Measurements from ENCODE around the gene TRERF1.
"Not testable (repeated sequence)": the region's sequence is repeated elsewhere in the genome, so short reads cannot be mapped to it uniquely, and the experiment has no call there.

Gene TRERF1

DNA sequence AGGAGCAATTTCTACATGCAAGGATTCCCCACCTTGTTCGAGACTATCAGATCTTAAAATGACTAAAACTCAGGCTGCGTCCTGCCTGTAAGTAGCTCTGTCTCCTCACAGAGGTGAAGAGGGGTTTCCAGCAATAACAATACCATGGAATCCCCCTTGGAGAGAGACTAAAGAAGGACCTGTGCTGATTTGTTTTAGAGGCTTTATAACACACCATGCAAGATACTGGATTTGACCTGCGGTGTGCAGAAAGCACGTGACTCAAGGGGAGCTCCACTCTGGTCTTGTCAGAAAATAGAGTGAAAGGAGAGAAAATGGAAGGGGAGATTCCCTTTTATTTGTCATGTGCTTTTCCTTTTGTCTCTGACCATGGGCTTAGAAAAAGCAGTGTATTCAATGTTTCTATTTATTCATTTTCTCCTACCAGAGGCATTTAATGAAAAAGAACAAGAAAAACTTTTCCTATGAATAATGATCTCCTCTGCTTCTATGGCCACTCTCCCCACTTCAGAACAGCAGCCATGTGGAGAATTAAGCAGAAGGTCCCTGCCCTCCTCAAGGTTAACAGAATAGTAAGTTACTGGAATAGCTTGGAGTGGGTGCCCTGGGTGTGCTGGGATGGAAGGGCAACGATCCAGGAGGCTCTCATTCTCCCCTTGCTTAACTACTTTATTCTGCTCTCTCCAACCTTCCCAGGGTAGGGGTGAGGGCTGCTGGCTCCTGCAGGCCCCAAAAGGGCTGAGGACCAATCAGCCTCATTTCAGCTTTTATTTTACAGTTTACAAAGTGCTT is 214.8 kb downstream of the TRERF1 start:
- no peak for DNase-seq

DNA sequence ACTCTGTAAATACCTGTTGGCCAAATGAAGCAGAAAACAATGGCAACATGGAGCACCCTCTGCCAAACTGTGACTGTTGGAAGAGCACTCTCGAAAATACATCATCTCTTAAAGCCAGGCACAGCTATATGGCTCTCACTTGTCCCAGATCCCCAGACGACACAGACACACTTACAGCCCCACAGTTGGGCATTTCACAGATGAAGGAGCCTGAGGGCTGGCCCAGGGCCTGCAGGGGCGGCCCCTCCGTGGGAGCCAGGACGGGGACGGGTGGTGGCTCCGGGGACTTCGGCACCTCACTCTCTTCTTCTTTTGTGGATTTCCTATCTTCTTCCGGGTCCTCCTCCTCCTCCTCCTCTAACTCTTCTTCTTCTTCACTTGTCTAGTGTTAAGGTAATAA is 215.7 kb downstream of the TRERF1 start:
- no peak for DNase-seq

DNA sequence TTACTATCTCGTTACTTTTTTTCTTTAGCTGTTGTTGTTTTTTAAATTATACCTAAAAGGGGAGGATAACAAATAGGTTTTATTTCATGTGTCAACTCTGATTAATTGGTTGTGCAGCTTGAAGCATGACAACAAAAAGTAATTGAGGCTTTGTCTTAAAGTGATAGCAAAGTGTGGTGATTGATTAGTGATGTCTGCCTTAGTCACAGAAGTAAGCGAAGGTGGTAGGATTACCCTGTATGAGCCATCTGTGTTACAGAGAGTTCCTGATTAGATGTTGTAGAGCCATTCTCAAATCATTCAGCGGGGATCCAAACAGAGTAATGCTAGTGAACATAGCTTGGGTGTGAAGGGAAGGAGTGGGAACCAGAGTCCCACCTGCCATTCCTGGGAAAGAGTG is 219.7 kb downstream of the TRERF1 start:
- DNase-seq, result no peak

DNA sequence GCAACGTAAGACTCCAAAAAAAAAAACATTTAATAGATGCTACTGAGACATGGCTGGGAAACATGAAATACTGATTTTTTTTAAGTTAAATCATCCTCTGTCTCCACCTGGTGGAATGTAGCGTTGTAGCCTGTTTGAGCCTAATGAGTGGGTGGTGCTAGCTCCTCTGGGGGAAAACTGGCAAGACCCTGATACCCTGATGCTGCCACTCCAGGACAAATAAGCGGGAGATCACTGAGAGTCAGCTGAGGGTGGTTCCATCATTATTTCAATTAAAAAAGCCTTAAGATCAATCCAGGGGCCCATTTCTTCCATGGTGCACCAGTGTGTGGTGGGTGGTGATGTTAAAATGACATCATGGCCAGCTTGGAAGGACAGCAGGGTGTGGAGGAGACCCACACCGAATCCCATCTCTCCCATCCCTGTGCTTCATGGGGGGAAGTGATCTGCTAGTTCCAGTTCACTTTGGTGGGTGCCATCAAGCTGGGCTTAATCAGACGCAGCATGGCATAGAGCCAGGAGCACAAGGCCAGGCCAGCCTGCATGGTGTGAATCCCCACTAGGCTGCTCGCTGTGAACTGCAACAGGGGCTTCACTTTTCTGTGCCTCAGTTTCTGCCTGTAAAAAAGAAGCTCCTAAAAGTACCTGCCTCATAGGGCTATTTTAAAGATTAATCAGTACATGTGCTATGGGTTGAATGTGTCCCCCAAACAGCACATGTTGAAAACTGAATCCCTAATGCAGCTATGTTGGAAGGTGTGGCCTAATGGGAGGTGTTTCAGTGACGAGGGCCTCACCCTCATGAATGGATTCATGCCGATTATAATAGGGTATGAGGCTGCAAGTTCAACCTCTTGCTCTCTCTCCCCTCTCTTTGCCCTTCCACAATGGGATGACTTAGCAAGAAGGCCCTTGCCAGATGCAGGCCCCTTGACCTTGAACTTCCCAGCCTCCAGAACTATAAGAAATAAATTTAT is 221.1 kb downstream of the TRERF1 start:
- DNase-seq, result no peak

DNA sequence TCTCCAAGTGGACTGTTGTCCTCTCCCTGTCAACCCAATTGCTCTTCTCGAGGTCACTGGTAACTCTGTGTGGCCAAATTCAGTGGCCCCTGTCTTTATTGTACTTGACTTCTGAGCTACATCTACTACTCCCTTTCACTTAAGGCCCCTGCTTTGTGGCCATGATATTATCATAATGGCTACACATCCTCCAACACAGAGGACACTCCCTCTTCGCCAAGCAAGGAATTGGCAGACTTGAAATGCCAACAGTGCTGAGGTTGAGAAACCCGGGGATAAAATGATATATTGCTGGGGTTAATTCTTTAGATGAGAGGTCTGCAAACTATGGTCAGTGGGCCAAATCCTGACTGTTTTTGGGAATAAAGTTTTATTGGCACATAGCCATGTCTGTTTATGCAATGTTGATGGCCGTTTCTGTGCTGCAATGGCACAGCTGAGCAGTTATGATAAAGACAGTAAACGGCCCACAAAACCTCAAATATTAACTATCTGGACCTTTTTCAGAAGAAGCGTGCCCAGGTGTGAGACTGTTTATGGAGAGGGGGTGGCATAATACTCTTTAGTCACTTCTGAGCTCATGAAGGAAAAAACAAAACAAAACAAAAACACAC is 222.1 kb downstream of the TRERF1 start:
- no peak for DNase-seq

DNA sequence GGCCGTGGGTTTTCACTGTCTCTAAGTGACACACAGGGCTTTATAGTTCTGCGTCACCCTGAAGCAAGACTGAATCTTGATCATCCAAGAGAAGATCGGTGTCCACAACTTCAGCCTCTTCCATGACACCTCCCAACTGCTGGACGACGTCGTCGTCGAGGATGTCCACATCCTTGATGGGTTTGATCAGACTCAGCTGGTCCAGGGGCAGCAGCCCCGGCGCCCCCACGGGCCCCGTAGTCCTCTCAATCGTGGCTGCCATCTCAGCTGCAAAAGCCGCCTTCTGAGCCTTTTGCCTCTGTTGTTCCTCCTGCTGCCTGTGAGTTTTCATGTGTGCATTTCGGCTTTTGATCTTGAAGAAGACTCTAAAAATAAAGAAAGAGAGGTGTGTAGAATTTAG is 223.4 kb downstream of the TRERF1 start:
- DNase-seq, result no peak

DNA sequence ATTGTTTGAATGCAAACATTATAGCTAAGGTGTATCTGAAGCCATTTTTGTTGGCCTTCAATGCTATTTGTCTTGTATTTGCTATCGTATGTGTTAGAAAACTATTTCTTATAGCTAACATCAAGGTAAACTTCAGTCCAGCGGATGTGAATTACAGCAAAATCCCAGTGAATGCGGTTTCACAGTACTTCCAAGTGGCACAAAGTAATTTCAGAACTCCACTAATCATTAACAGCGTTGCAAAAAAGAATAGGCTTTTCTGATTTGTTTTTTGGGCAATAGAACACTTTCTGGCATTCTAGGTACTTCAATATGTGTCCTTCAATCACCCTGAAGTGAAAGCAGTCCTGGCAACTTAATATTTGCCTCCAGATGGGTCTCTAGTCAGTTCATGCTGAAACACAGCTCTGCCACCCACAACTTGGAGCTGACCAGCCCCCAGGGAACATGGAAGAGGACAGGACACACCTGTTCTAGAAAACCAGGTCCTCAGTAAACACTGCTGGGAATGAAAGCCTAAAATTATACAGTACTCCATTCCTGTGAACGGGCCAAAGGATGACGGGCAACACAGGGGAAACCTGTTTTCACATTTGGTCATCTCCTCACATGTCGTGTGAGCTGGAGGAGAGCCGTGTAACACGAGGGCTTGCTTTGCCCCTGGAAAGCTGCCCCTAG is 224.4 kb downstream of the TRERF1 start:
- no peak for DNase-seq

DNA sequence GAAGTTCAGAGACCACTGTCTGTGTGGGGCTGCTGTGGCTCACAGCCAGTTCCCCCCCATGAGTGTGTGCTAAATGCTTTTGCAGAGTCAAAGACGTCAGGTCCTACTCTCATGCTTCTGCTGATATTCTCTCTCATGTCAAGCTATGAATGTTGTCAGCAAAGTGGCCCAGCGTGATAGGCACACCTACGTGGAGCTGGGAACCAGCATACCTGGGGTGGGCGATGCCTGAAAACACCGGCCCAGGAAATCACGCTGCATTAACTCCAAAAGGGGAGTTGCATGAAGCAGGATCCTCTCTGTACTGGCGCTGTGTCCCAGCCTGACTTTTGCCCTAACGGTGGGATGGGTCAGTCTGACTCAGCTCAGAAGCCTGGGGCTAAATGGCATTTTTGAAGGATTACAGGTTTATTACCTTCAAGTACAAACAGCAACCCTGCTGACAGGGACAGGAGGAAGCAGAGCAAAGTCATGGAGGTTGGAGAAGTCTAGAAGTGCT is 225.0 kb downstream of the TRERF1 start:
- DNase-seq, result no peak

DNA sequence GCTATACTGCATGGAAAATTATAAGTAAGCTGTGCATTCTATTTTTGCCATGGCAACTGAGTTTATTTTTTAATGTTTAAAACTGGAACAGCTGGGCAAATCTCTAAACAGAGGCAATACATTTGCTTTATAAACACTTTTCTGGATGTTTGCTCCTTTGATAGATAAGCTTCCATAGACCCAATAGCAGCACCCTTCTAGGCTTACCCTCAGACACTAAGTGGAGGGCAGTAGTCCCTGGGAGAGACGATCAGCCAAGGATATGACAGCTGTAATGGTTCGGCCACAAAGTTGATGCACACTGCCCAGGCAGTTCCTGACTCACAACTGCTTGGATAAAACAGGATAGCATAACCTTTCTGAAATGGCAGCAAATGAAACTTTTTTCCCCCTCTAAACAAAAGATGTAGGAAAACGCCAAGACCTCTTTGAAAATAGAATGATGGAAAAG is 225.5 kb downstream of the TRERF1 start:
- no peak for DNase-seq

DNA sequence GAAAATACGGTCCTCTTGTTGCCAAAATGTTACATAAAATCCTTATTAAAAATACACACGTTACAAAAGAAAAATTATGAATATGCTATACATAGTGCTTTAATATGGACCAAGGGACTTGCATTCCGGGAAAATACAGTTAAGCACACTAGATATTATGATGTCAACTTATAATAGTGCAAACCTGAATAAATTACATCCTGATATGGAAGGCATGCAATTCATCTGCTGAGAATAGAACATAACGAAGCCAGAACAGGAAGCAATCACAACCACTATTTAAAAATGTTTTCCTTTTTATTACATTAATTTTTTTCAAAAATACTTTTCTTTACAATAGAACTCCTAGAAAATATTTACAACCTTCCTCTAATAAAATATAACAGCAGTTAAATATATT is 226.3 kb downstream of the TRERF1 start:
- DNase-seq, result no peak

DNA sequence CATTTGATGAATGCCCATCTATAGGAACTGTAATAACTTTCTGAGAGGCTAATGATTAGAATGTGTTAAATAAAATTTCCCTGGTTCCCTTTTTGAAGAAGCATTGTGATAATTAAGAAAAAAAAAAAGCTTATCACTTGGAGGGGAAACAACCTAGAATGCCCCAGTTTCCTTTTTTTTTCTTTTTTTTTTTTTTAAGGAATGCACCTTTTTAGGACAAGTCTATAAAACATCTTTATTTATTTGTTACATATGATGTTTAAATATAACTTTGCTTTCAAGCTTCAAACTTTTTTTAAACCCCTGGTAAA is 226.7 kb downstream of the TRERF1 start:
- DNase-seq, result no peak

DNA sequence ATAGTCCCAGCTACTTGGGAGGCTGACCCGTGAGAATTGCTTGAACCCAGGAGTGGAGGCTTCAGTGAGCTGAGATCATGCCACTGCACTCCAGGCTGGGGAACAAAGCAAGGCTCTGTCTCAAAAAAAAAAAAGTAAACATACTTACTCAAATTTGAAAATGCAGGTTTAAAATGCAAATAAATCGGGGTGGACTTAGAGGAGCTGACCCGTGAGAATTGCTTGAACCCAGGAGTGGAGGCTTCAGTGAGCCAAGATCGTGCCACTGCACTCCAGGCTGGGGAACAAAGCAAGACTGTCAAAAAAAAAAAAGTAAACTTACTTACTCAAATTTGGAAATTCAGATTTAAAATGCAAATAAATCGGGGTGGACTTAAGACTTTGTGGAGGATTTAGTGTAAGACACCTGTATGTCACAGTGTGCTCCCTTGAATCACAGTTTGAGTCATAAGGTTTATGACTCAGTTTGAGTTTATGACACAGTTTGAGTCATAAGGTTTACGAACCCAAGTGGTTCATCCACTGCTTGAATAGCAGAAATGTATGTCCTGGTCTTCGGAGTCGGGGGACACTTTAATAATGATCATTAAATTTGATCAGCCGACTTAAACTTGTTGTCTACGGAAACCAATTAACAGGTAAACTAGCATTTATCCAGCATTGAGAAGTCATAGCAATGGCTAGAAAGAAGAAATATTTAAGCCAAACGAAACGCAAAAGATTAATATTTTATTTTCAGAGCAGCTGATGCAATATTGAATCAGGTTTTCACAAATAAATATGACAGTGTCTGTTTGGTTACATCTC is 227.3 kb downstream of the TRERF1 start:
- DNase-seq, result no peak

DNA sequence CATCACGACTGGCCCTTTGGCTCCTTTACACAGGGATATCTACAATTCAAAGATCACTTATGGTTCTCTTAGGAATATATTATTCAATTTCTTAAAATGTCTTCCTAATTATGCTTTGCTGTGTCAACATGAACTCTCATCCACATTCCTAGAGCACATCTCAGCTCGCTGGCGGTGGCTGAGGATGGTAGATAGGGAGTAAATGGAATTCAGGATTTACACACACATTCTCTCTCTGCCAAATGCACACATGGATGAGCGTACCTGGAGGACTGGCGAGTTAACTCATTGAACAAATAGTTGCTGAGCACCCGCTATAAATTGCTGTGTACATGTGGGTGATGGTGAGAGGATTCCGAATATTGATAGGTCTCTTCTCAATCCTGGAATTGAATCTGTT is 229.3 kb downstream of the TRERF1 start:
- DNase-seq, result no peak

DNA sequence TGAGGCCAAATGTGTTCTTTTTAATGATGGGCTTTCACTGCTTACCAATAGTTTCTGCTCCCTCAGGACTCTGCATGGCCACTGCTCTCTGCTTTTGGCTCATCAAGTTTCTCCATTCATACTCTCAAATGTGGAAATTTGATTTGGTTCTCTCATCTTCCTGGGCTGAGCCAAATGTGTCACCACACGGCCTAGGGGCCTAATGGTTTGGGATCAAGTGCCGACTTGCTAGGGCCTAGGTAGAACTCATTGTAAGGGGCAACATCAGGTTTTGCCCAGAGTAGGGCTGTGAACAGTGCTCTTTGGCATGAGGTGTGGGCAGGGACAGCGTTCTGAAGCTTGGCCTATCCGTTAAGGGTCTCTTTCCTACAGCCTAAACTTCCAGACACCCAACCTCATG is 230.2 kb downstream of the TRERF1 start:
- DNase-seq, result no peak

DNA sequence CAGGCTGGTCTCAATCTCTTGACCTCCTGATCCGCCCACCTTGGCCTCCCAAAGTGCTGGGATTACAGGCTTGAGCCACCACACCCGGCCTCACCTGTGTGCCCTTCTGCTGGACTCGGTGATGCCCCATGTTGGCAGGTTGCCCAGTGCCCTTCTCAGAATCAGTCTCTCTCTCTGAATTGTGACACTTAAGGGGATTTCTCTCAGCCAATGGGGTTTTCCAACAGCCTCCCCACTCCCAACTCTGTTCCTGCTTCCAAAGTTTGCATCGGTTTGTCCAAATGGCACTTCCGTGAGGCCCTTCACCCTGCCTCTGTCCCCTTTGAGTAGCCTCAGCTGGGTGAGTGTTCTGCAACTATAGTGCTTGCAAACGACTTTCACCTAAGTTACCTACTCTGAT is 230.9 kb downstream of the TRERF1 start:
- DNase-seq, result no peak

DNA sequence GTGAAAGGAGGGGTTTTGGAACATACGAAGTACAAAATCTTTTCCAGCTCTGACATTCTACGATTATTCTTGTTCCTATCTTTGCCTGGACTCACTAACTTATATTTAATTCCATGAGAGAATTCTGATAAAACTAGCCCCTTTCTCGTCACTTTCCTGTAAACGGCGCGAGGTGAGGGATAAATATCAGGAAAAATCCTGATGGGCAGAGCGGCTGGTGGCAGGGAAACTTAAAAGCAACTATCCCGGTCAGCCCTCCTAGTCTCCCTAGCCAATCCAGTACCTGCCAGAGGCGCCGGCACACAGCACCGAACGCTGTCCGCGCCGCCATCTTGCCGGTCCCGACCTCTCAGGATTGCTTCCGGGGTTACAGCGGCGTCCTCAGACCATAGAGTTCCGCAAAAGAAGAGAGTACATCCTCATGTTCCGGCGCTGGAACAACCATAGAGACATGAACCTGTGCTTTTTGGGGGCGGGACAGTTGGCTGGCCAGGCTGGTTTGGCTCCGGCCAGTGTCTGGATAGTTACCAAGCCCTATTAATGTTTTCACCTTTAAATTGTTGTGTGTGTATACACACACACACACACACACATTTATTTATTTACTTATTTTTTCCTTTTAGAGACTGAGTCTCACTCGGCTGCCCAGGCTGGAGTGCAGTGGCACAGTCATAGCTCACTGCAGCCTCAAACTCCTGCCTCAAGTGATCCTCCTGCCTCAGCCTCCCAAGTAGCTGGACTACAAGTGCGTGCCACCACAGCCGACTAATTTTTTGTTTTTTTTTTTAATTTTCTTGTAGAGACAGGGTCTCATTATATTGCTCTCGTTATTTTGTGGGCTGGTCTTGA is 234.0 kb downstream of the TRERF1 start, which contains the start of gene MRPS10:
Gene MRPS10 (minus strand): TSS at position 343 of the 849 bp plus-strand sequence. CDS start 12 bp downstream, at position 331.
- DNase-seq, result peak; percentile 94

DNA sequence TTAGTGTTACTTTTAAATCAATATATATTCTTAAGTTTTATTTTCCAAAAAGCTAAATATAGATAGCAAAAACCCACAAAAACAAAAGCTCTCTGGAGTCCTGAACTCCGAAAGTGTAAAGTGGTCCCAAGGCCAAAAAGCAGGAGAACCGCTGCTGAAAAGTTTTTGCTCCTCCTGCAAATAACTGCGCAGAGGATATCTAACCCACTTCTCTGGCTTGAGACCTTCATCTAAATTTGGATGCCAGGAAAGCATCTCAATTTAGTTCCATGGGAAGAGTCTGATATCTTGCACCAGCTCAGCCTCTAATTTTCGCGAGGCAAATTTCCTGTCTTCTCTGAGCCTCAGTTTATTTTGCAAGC is 234.6 kb downstream of the TRERF1 start:
- DNase-seq, result no peak

DNA sequence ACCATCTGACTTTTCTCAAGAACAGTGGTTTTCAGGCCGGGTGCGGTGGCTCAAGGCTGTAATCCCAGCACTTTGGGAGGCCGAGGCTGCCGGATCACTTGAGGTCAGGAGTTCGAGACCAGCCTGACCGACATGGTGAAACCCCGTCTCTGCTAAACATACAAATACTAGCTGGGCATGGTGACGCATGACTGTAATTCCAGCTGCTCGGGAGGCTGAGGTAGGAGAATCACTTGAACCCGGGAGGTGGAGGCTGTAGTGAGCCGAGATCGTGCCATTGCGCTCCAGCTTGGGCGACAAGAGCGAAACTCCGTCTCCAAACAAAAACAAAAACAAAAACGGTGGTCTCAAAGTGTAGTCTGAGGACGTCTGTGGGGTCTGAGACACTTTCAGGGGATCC is 235.2 kb downstream of the TRERF1 start:
- not testable (repeated sequence) for DNase-seq

DNA sequence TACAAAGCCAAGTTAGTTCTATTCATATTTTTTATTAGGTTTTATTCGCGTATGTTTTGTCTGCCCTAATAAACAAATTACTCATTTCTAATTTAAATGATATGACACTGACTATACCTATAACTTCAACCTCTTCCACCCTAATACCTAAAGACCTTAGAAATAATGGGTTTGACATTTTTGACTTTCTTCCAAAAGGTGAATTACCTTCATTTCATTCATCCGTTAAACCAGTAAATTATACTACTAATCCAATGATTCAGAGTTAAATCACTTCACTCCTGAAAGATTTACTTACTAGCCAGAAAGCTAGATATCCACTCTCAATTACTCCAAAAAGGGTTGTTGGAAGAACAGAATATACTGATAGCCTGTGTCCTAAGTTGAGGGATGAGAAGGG is 239.3 kb downstream of the TRERF1 start:
- DNase-seq, result no peak

DNA sequence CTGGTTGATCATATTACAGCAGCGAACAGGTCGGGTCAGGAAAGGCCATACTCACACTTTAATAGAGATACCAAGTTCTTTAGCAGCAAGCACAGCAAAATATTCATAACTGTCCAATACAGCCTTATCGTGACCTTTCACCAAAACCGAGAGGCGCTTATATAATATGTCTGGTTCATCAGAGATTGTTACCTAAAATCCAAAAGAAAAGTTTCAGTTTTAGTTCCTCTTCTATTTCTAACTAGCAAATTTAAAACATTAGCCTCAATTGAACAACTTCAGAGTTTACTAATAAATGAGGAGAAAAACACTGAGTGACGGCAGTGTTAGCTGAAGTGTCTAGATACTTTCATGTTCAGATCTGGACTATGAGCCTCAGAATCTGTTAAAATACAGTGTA is 240.0 kb downstream of the TRERF1 start:
- no peak for DNase-seq

DNA sequence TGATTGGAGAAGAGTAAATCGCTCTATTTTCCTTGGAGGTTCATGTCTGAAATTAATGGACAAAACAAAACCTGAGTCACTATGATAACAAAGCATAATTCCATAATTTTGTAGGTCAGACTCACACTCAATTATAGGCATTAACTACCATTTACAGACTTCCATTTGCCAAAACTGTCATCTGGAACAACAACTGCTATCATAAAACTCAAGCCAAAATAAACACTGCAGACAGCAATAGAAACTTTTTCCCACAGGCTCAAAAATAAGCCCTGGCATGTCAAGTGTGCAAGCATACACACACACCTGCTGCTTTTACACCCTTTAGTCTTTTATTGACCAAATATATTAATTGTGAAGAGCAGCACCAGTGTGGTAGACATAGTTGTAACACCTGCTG is 241.2 kb downstream of the TRERF1 start:
- no peak for DNase-seq

All from retina (tissue), 1 donor.